Posterior vena cava (tissue), 2 donors: Measurements from ENCODE around the gene DPP7. TPM values are rescaled to one million over a fixed set of nuclear protein-coding genes. Genes with fewer than 3 reads are reported as not detected.
A peak's percentile ranks its signal among the peaks of the same experiment; 100 is the strongest.
"Not testable (repeated sequence)": the region's sequence is repeated elsewhere in the genome, so short reads cannot be mapped to it uniquely, and the experiment has no call there.

ENCODE experiments used
- DNase-seq: peaks from one replicate; pipeline ENCODE4 v3.0.0-alpha.2; 2020; ENCODE audit warnings: low spot score
- intact Hi-C, 2 donors: fragments of 100-400 bp; cut with DNase I; formaldehyde crosslinking; loops; one replicate each; pipeline versions ENCODE4 v1.14.1 to v1.14.2; 2022 to 2023
- total RNA-seq, 2 donors: library from RNA; stranded (reverse); fragmentation: NEBNext Ultra II Directional; extraction: Animal tissue kit (Norgen Biotek cat#: 25700); gene quantifications; one replicate each; pipeline ENCODE4 v1.2.1, GENCODE V29; 2021
- donor health status: DM: yes; HTN: yes; CAD: no.
- donor health status: DM: yes; HTN: yes; CAD: no.

The DPP7 gene
- total RNA-seq, 2 donors from 2014 or later = 108 to 128 TPM

GRCh38 chr9:137136881-137137607 lies 22.5 kb upstream of the DPP7 start:
- no peak for DNase-seq
- intact Hi-C loops = no loop called here

DNA sequence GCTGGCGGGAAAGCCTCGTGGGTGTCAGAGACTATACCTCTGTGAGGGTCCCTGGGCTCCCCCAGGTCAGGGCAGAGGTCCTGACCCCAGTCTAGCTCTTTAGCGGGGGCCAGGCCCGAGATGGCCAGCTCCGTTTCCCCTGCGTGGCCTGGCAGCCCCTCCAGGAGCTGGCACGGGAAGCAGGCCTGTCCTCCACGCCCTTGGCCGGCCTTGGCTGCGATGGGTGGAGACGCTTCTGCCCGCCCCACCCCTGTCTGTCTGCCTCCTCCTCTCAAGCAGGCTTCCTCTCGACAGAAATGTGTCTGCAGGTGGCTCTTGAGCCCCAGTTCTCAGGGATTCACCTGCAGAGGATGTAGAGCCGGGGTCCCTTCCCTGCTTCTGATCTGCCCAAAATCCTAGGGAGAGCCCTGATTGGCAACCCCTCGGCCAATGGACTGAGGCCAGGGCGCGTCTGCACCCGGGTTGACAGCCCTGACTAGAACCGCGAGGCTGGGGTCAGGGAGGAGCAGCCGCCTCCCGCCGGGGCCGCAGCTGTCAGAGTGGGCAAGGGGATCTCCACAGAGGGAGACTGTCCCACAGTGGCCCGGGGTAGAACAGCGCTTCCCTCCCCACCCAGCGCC lies 21.8 kb upstream of the DPP7 start:
- intact Hi-C loops = no loop called here
- no peak for DNase-seq

DNA sequence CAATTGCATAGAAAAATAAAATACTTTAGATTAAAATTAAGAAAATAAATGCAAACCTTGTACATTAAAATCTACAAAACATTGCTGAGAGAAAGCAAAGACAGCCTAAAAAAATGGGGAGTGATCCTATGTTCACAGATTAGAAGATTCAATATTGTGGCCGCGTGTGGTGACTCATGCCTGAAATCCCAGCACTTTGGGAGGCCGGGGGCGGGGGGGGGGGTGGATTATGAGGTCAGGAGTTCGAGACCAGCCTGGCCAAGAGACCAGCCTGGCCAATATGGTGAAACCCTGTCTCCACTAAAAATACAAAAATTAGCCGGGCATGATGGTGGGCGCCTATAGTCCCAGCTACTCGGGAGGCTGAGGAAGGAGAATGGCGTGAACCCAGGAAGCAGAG lies 20.6 kb upstream of the DPP7 start:
- DNase-seq, intact Hi-C loops: not testable (repeated sequence)

DNA sequence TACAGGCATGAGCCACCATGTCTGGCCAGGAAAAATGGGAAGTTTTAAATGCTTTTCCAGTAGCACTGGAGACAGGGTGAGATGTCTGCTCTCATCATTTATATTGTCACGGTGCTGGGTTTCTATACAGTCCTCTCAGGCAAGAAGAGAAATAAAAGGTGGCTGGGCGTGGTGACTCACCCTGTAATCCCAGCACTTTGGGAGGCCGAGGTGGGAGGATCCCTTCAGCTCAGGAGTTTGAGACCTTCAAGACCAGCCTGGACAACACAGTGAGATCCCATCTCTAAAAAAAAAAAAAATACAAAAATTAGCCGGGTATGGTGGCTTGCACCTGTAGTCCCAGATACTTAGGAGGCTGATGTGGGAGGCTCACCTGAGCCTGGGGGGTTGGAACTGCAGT lies 19.7 kb upstream of the DPP7 start:
- DNase-seq = no peak

DNA sequence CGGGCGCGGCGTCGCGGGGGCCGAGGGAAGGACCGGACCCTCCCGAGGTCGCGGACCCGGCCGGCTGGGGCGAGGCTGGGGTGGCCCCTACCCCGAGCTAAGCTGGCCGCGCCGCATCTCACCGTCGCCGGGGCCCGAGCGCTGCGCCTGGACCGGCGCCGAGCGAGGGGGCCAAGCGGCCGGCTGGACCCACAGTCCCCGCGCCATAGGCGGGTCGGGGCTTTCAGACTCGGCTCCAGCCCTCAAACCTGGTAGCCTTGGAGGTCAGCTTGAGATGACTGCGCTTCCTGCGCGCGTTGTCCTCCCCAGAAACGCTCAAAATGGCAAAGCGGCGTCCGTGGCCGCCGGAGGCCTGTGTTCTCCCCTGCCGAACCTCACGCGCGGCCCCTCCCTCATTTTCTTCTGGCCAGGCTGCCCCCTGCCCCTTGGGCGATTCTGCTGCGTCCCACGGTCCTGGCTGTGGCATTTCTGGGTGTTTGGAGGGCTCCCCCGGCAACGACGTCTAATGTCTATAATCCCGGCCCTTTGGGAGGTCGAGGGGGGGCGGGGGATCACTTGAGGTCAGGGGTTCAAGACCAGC lies 15.7 kb upstream of the DPP7 start:
- intact Hi-C loops = no loop called here
- DNase-seq = no peak

More for the DNA sequence above, 19.7 kb upstream of the DPP7 start:
- intact Hi-C loops = no loop called here

DNA sequence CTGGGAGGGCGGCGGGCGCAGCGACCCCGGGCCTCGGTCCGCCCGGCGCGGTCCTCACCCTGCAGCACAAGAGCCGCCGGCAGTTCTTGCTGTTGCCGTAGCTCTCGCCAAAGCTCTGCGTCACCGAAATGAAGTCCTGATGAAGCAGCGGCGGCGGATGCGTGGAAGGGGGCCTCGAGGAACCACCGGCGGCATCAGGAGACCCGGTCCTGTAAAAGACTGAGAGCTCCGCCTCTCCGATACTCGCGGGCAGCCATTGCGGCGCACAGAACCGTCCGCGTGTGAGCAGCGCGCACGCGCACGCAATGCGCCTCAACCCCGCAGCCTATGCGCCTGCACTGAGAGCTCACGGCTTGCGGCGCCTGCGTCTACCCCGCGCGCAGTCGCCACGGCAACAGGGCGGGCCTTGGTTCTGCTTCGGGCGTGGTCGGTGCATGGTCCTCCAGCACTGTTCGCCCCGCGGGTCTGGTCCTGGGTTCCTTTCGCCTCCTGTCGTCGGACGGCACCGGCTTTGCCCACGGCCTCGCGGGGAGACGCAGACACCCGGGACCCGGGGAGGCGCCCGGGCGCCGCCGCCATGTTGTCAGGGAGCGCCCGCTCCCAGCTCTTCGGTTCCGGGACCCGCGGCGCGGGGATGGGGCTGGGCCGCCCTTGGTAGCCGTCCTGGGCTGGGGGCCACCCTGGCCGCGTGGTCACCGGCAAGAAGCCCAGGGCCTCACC lies 15.1 kb upstream of the DPP7 start:
- peak; percentile 96 for DNase-seq
- intact Hi-C loops = no loop called here

DNA sequence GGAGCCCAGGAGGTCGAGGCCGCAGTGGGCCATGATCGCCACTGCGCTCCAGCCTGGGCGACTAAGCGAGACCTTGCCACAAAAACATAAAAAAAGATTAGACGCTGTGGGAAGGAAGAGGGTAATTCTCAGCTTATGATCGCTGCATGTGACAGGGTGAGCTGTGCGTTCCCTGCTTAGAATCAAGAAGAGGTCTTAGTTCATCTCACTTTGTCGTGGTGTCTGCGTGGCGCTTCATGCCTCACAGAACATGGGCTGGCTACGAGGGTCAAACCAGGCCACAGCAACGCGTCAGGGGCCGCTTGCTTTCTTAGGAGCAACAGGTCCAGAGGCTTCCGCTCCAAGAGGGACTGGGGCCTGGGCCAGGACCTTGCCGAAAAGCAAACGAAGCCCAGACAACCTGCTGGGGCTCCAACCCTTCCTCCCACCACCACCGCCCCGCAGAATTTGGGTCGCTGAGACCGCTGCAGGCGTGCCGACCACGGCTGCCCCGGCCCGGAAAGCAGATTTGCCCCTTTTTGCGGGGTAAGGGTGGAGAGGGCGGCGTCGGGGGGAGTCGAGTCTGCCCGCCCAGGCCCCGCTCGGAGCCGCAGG lies 14.4 kb upstream of the DPP7 start:
- no peak for DNase-seq
- intact Hi-C loops = no loop called here

DNA sequence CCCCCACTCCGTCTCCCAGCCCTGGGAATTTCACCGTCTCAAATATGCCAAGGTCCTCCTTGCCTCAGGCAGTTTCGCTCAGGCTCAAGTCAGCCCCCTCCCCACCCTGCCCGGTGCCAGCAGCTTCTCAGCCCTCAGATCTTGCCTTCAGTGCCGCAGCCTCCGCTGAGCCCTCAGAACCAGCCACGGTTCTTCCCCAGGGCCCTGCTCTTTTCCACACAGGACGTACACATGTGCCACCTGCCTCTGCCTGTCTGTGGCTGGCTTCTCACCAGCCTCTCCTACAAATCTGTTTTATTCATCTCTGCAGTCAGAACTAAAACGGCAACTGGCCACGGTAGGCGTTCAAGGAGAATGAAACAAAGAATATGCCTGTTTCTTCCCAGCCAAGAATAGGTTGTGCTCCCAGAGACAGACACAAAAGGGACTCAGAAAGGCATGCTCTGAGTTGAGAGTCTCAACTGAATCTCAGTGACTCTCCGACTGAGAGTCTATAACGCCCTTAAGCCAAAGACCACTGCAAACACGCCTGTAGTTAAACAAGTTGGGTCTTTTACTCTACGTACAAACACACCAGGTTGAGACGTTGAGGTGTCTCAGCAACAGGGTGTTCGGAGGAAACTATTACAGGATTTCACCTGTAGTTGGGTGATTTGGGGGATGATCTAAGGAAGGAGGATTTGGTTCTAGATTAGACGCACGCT lies 13.8 kb upstream of the DPP7 start:
- intact Hi-C loops = no loop called here
- DNase-seq = no peak

DNA sequence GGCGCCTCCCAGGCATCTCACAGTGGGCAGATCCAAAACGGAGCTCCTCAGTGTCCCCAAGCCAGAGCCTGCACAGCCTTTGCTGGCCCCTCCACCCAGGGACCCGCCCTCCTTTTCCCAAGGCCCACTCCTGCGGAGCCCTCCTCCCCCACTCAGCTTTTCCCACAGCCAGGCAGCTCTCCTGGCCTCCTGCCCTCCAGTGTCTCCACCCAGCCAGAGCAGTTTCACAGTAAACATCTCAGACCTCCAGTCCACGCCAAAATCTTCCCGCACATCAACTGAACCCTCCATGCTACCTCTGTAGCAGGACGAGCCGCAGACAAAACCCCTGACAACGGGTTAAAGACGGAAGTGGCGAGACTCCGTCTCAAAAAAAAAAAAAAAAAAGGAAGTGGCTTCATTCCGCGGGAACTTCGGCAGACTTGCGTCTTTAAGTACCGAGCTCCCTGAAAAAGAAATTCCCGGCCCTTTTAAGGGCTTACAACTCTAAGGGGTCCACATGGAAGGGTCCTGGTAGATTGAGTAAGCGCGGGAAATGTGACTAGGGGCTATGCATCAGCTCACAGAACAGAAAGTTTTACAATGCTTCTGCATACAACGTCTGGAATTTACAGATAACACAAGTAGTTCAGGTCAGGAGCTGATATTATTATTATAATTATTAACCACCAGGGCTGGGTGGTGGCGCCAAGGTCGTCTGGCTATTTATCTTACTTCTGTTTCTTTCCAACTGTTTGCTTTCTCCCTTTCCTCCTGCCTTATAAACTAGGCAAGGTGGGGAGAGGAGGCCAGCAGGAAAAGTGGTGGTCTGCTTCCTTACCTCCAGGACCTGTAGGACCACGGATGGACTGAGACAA lies 13.0 kb upstream of the DPP7 start:
- no peak for DNase-seq
- intact Hi-C loops = no loop called here

GRCh38 chr9:137126786-137127185 lies 12.3 kb upstream of the DPP7 start:
- no peak for DNase-seq
- intact Hi-C loops = no loop called here

DNA sequence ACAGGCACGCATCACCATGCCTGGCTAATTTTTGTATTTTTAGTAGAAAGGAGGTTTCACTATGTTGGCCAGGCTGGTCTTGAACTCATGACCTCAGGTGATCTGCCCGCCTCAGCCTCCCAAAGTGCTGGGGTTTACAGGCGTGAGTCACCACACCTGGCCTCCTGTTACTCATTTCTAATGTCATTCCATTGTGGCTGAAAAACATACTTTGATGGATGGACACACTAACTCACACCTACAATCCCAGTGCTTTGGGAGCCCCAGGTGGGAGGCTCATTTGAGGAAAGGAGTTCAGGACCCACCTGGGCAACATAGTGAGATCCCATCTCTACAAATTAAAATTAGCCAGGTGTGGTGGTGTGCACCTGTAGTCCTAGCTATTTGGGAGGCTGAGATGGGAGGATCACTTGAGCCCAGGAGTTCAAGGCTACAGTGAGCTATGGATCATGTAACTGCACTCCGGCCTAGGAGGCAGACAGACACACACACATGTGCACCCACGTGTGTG lies 9.5 kb upstream of the DPP7 start:
- intact Hi-C loops = not testable (repeated sequence)

DNA sequence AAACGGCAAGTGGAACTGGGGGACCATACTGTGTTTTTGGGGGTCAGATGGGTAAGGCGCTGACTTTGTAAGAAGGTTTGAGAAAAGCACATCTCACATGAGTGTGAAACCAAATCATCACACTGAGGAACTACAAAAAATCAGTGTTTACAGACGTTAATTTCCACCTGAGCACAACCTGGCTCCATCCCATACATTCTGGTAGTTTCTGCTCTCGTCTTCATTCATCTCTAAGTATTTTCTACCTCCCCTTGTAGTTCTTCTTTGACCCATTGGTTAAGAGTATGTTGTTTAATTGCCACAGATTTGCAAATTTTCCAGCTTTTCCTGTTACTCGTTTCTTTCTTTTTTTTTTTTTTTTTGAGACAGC lies 8.9 kb upstream of the DPP7 start:
- DNase-seq = no peak
- intact Hi-C loops = no loop called here

More for the DNA sequence above, 9.5 kb upstream of the DPP7 start:
- not testable (repeated sequence) for DNase-seq

- DNase-seq, intact Hi-C loops: not testable (repeated sequence)
Measured at GRCh38 chr9:137122796-137123467, 8.4 kb upstream of the DPP7 start.

- intact Hi-C loops = loop anchor here in 1 of 2 donors (2.0 kb wide), 1 partner anchor 103 kb away; the partner anchor contains the start of gene CYSRT1
- DNase-seq = not testable (repeated sequence)
Measured at GRCh38 chr9:137121927-137122795, 7.6 kb upstream of the DPP7 start.

GRCh38 chr9:137118092-137118603 lies 3.6 kb upstream of the DPP7 start:
- intact Hi-C loops = loop anchor here in 1 of 2 donors (5.0 to 10.0 kb wide), 2 partner anchors 109 to 287 kb away; partner anchors contain the start of genes CYSRT1 and RNF224
- DNase-seq = not testable (repeated sequence)

DNA sequence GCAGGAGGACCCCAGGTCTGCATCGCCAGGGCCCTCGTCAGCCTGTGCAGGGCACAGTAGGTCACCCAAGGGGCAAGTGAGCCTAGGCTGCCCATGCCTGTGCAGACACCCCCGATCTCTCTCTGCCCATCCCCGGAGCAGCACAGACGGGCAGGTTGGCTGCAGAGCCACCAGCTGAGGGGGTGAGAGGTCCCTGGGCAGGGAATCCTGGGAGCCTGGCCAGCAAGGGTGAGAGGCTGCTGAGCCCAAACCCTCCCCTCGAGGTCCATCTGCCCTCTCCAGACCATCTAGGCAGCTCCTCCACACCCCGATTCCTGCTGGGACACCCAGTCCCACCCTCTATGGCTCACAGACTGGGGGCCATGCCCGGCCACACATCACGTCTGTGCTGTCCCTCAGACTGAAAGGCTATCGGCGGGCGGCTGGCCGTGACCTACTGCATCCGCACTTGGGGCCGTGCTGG lies 2.8 kb upstream of the DPP7 start:
- intact Hi-C loops = loop anchor here in 1 of 2 donors (5.0 to 10.0 kb wide), 2 partner anchors 110 to 288 kb away; partner anchors contain the start of genes CYSRT1 and RNF224
- no peak for DNase-seq
